Measurements from ENCODE around the gene CALML6.

GRCh38 chr1:1895456-1896336 lies 19.4 kb upstream of the CALML6 start:
- TF ChIP-seq POLR2A (IDR thresholded peaks at IDR 0.05; ENCODE audit: low read length): no peak
- no peak for TF ChIP-seq NFE2L2 (conservative IDR thresholded peaks at IDR 0.05; ENCODE audit: low read length)
- no peak for TF ChIP-seq CTCF (IDR thresholded peaks at IDR 0.05)
- no peak for TF ChIP-seq KDM1A (IDR thresholded peaks at IDR 0.05; ENCODE audit: low read depth)
- no peak for TF ChIP-seq MAX (IDR thresholded peaks at IDR 0.05)
- TF ChIP-seq ZNF302 (CRISPR knock-in tag; IDR thresholded peaks at IDR 0.05): no peak
- TF ChIP-seq RAD21 (conservative IDR thresholded peaks at IDR 0.05 in 1 of 2, IDR thresholded peaks at IDR 0.05 in 1 of 2): no peak
- TF ChIP-seq RNF2 (IDR thresholded peaks at IDR 0.05; ENCODE audit: borderline replicate concordance, low read depth): no peak
- no peak for TF ChIP-seq SMC3 (IDR thresholded peaks at IDR 0.05)
- TF ChIP-seq POLR2AphosphoS2 (conservative IDR thresholded peaks at IDR 0.05; ENCODE audit: low read length): no peak
